ENCODE results near the gene CPA1. TPM values are rescaled to one million over a fixed set of nuclear protein-coding genes. Genes with fewer than 3 reads are reported as not detected.

Gene CPA1
- total and polyA plus RNA-seq, 9 of the 15 experiments (the other 6 are each of a cell fraction or from before 2014, with no cell fraction given): 6.5 TPM; not detected in 8

GRCh38 chr7:130433301-130433700 lies 53.0 kb downstream of the CPA1 start (continued):
- TF ChIP-seq NELFE (IDR thresholded peaks at IDR 0.05; ENCODE audit: insufficient read depth, insufficient read length) (no peak), TAF9B (IDR thresholded peaks at IDR 0.05; ENCODE audit: partially characterized antibody) (no peak), ZBTB17 (CRISPR knock-in tag; IDR thresholded peaks at IDR 0.05) (no peak), SRSF1 (IDR thresholded peaks at IDR 0.05; ENCODE audit: low read depth, low read length) (no peak), U2AF1 (optimal IDR thresholded peaks at IDR 0.05; ENCODE audit: low read depth, low read length) (no peak), ZNF444 (CRISPR knock-in tag; IDR thresholded peaks at IDR 0.05) (no peak), PBX2 (CRISPR knock-in tag; IDR thresholded peaks at IDR 0.05; ENCODE audit: low read depth) (no peak), PBX2 (tag; conservative IDR thresholded peaks at IDR 0.05; ENCODE audit: low read depth) (no peak), SMAD2 (IDR thresholded peaks at IDR 0.05; ENCODE audit: low read depth, low read length) (no peak), ARID4B (CRISPR knock-in tag; IDR thresholded peaks at IDR 0.05) (no peak), GTF2B (IDR thresholded peaks at IDR 0.05; ENCODE audit: extremely low read depth, insufficient read length) (no peak), LARP7 (IDR thresholded peaks at IDR 0.05) (no peak), IFI16 (CRISPR knock-in tag; IDR thresholded peaks at IDR 0.05) (no peak)

Data from K562 (cell line).